SK-N-SH treated with all-trans-retinoic acid at 6 μM for 48 hours (cell line): ENCODE results near the gene ZBTB7C.

Experiments used
- ATAC-seq: fragments of 200-7000 bp; cut with Tn5 transposase; 3 replicates; pipeline ENCODE4 v1.9.1; 2020; ENCODE audit warnings: mild to moderate bottlenecking, moderate library complexity
- ARNTL ChIP-seq: fragments of 450-650 bp; formaldehyde crosslinking; IDR thresholded peaks from 2 replicates; pipeline ENCODE4 v1.5.0; 2020; ENCODE audit warnings: low read depth, mild to moderate bottlenecking, moderate library complexity, borderline replicate concordance
- BACH2 ChIP-seq: fragments of 250-450 bp; sonication (Bioruptor Pico); IDR thresholded peaks from 2 replicates; pipeline ENCODE4 v1.9.0; 2021; ENCODE audit warnings: mild to moderate bottlenecking, borderline replicate concordance
- ESRRG ChIP-seq: fragments of 250-450 bp; sonication (Bioruptor Pico); IDR thresholded peaks from 2 replicates; pipeline ENCODE4 v1.6.1; 2021; ENCODE audit warnings: mild to moderate bottlenecking
- GLIS3 ChIP-seq: fragments of 250-450 bp; sonication (Bioruptor Pico); IDR thresholded peaks from 2 replicates; pipeline ENCODE4 v1.5.0; 2020; ENCODE audit warnings: mild to moderate bottlenecking, moderate library complexity
- ISL1 ChIP-seq: fragments of 250-450 bp; sonication (Bioruptor Pico); IDR thresholded peaks from 2 replicates; pipeline ENCODE4 v2.1.2; 2022; ENCODE audit warnings: mild to moderate bottlenecking, moderate library complexity
- OSR1 ChIP-seq: fragments of 250-450 bp; sonication (Bioruptor Pico); IDR thresholded peaks from 2 replicates; pipeline ENCODE4 v1.8.0; 2022; ENCODE audit warnings: moderate library complexity, mild to moderate bottlenecking, inconsistent platforms
- PPARA ChIP-seq: fragments of 250-450 bp; sonication (Bioruptor Pico); IDR thresholded peaks from 2 replicates; pipeline ENCODE4 v1.5.0; 2020; ENCODE audit warnings: mild to moderate bottlenecking, borderline replicate concordance
- RARB ChIP-seq: fragments of 250-450 bp; sonication (Bioruptor Pico); IDR thresholded peaks from 2 replicates; pipeline ENCODE4 v1.8.0; 2021; ENCODE audit warnings: mild to moderate bottlenecking, moderate library complexity
- TCF4 ChIP-seq: fragments of 250-450 bp; sonication (Bioruptor Pico); IDR thresholded peaks from 2 replicates; pipeline ENCODE4 v1.8.0; 2021; ENCODE audit warnings: mild to moderate bottlenecking, moderate library complexity, borderline replicate concordance
- ZC3H10 ChIP-seq: fragments of 250-450 bp; sonication (Bioruptor Pico); IDR thresholded peaks from 2 replicates; pipeline ENCODE4 v1.5.1; 2021; ENCODE audit warnings: mild to moderate bottlenecking, moderate library complexity
- ZFP3 ChIP-seq: fragments of 250-450 bp; sonication (Bioruptor Pico); IDR thresholded peaks from 2 replicates; pipeline ENCODE4 v1.5.0; 2020; ENCODE audit warnings: mild to moderate bottlenecking, moderate library complexity
- ZNF70 ChIP-seq: fragments of 450-650 bp; formaldehyde crosslinking; IDR thresholded peaks from 2 replicates; pipeline ENCODE4 v1.5.0; 2020; ENCODE audit warnings: mild to moderate bottlenecking, moderate library complexity
- TF ChIP-seq, protein P1 (sequence below): fragments of 250-450 bp; sonication (Bioruptor Pico); IDR thresholded peaks from 2 replicates; pipeline ENCODE4 v1.5.1; 2020; ENCODE audit warnings: low read depth, mild to moderate bottlenecking, moderate library complexity
- TF ChIP-seq, protein P2 (sequence below): fragments of 250-450 bp; sonication (Bioruptor Pico); IDR thresholded peaks from 2 replicates; pipeline ENCODE4 v1.8.0; 2020; ENCODE audit warnings: mild to moderate bottlenecking, moderate library complexity, borderline replicate concordance
- TF ChIP-seq, protein P3 (sequence below): fragments of 250-450 bp; sonication (Bioruptor Pico); IDR thresholded peaks from 2 replicates; pipeline ENCODE4 v1.8.0; 2021; ENCODE audit warnings: low read depth, mild to moderate bottlenecking, moderate library complexity, borderline replicate concordance
- TF ChIP-seq, protein P4 (sequence below): fragments of 250-450 bp; sonication (Bioruptor Pico); IDR thresholded peaks from 2 replicates; pipeline ENCODE4 v1.5.1; 2021; ENCODE audit warnings: mild to moderate bottlenecking, moderate library complexity
- TF ChIP-seq, protein P5 (sequence below): fragments of 250-450 bp; sonication (Bioruptor Pico); IDR thresholded peaks from 2 replicates; pipeline ENCODE4 v1.5.0; 2020; ENCODE audit warnings: mild to moderate bottlenecking, moderate library complexity

ZBTB7C gene

DNA sequence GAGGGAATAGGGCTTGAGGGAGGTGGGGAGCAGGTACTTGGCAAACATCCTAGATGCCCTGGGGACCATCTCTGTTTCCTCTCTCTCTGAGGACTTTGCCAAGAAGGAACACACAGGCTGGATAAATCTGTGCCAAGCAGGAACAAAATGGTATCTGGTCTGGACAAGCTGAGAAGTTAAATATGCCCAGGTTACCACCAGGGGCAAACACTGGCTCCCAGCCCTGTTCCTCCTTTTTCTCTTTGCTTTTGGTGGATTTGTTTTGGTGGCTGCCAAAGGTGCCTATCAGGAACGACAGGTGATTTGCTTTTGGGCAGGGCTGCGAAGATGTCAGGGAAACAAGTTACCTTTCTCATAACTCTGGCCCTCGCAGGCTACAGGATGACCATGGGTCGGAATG is 251.2 kb downstream of the ZBTB7C start:
- TF ChIP-seq, protein P1, sequence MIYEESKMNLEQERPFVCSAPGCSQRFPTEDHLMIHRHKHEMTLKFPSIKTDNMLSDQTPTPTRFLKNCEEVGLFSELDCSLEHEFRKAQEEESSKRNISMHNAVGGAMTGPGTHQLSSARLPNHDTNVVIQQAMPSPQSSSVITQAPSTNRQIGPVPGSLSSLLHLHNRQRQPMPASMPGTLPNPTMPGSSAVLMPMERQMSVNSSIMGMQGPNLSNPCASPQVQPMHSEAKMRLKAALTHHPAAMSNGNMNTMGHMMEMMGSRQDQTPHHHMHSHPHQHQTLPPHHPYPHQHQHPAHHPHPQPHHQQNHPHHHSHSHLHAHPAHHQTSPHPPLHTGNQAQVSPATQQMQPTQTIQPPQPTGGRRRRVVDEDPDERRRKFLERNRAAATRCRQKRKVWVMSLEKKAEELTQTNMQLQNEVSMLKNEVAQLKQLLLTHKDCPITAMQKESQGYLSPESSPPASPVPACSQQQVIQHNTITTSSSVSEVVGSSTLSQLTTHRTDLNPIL (CRISPR knock-in tag): no peak
- TF ChIP-seq ESRRG (CRISPR knock-in tag) (no peak), PPARA (CRISPR knock-in tag) (no peak), GLIS3 (no peak), OSR1 (no peak), TCF4 (CRISPR knock-in tag) (no peak)
- TF ChIP-seq, protein P2, sequence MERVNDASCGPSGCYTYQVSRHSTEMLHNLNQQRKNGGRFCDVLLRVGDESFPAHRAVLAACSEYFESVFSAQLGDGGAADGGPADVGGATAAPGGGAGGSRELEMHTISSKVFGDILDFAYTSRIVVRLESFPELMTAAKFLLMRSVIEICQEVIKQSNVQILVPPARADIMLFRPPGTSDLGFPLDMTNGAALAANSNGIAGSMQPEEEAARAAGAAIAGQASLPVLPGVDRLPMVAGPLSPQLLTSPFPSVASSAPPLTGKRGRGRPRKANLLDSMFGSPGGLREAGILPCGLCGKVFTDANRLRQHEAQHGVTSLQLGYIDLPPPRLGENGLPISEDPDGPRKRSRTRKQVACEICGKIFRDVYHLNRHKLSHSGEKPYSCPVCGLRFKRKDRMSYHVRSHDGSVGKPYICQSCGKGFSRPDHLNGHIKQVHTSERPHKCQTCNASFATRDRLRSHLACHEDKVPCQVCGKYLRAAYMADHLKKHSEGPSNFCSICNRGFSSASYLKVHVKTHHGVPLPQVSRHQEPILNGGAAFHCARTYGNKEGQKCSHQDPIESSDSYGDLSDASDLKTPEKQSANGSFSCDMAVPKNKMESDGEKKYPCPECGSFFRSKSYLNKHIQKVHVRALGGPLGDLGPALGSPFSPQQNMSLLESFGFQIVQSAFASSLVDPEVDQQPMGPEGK (CRISPR knock-in tag): no peak
- TF ChIP-seq, protein P3, sequence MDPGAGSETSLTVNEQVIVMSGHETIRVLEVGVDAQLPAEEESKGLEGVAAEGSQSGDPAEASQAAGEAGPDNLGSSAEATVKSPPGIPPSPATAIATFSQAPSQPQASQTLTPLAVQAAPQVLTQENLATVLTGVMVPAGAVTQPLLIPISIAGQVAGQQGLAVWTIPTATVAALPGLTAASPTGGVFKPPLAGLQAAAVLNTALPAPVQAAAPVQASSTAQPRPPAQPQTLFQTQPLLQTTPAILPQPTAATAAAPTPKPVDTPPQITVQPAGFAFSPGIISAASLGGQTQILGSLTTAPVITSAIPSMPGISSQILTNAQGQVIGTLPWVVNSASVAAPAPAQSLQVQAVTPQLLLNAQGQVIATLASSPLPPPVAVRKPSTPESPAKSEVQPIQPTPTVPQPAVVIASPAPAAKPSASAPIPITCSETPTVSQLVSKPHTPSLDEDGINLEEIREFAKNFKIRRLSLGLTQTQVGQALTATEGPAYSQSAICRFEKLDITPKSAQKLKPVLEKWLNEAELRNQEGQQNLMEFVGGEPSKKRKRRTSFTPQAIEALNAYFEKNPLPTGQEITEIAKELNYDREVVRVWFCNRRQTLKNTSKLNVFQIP (CRISPR knock-in tag): no peak
- no peak for ATAC-seq

DNA sequence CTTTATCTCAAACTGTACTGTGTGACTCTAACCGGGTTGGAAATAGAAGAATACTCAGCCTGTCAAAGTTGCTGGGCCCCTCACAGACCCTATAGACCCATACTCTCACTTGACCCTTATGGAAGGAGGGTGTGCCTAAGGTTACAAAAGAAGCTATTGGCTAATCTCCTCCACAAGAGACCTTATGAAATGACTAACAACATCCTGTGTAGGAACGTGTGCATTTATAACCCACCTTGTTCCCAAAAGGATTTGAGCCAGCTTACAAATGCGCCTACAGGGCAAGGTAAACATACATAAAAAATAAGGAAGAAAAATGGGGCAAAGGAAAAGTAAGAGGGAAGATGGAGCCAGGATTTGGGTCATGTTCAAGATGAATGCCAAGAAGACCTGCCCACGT is 253.3 kb downstream of the ZBTB7C start:
- ATAC-seq: no peak
- no peak for TF ChIP-seq ZNF70 (CRISPR knock-in tag)
- no peak for TF ChIP-seq OSR1
- TF ChIP-seq, protein P4, sequence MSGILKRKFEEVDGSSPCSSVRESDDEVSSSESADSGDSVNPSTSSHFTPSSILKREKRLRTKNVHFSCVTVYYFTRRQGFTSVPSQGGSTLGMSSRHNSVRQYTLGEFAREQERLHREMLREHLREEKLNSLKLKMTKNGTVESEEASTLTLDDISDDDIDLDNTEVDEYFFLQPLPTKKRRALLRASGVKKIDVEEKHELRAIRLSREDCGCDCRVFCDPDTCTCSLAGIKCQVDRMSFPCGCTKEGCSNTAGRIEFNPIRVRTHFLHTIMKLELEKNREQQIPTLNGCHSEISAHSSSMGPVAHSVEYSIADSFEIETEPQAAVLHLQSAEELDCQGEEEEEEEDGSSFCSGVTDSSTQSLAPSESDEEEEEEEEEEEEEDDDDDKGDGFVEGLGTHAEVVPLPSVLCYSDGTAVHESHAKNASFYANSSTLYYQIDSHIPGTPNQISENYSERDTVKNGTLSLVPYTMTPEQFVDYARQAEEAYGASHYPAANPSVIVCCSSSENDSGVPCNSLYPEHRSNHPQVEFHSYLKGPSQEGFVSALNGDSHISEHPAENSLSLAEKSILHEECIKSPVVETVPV (CRISPR knock-in tag): no peak
- no peak for TF ChIP-seq ZC3H10 (CRISPR knock-in tag)
- TF ChIP-seq, protein P2 (CRISPR knock-in tag): no peak
- no peak for TF ChIP-seq GLIS3
- TF ChIP-seq, protein P5, sequence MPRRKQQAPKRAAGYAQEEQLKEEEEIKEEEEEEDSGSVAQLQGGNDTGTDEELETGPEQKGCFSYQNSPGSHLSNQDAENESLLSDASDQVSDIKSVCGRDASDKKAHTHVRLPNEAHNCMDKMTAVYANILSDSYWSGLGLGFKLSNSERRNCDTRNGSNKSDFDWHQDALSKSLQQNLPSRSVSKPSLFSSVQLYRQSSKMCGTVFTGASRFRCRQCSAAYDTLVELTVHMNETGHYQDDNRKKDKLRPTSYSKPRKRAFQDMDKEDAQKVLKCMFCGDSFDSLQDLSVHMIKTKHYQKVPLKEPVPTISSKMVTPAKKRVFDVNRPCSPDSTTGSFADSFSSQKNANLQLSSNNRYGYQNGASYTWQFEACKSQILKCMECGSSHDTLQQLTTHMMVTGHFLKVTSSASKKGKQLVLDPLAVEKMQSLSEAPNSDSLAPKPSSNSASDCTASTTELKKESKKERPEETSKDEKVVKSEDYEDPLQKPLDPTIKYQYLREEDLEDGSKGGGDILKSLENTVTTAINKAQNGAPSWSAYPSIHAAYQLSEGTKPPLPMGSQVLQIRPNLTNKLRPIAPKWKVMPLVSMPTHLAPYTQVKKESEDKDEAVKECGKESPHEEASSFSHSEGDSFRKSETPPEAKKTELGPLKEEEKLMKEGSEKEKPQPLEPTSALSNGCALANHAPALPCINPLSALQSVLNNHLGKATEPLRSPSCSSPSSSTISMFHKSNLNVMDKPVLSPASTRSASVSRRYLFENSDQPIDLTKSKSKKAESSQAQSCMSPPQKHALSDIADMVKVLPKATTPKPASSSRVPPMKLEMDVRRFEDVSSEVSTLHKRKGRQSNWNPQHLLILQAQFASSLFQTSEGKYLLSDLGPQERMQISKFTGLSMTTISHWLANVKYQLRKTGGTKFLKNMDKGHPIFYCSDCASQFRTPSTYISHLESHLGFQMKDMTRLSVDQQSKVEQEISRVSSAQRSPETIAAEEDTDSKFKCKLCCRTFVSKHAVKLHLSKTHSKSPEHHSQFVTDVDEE (CRISPR knock-in tag): no peak
- no peak for TF ChIP-seq BACH2
- no peak for TF ChIP-seq PPARA (CRISPR knock-in tag)
- TF ChIP-seq ISL1 (CRISPR knock-in tag): no peak
- no peak for TF ChIP-seq RARB (CRISPR knock-in tag)
- no peak for TF ChIP-seq TCF4 (CRISPR knock-in tag)
- TF ChIP-seq ESRRG (CRISPR knock-in tag): no peak
- no peak for TF ChIP-seq ARNTL (CRISPR knock-in tag)
- TF ChIP-seq ZFP3: no peak

DNA sequence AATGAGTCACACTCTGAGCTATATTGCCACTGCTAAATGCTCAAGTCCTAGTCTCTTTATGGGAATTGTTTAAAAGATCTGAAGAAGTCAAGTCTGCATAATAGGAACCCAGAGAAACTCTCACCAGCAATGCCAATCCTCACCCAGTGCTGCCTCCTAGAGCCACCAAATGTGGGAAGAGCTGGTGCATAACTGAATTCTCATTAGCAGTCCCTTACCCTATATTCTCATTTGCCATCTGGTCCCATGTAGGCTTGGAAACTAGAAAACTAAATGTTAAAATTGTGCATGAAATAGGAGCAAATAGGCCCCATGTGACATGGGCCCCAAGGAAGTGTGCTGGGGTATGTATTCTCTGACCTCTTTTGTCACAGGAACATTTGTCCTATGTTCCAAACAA is 254.4 kb downstream of the ZBTB7C start:
- TF ChIP-seq, protein P2 (CRISPR knock-in tag): no peak
- TF ChIP-seq, all 23 proteins: peak for 0
- no peak for ATAC-seq
